Measurements from ENCODE around the gene CHST6.

DNA sequence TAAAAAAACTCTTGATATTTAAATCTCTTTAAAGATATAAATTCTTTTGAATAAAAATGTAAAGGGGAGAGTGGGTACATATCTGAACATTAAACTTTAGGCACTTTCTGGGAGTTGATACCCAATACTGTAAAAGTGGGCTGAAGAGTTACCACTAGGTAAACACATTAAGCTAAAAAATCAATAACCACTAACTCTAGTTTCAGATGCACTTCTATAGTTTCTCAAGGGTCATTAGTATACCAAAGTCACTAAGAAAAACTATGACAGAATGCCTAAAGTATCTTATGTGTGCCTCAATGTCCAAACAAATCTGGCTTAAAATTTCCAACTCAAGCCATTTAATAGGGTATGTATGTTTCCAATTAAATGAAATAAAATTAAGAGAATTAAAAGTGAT lies 48.8 kb downstream of the CHST6 start:
- TF ChIP-seq, protein P1, sequence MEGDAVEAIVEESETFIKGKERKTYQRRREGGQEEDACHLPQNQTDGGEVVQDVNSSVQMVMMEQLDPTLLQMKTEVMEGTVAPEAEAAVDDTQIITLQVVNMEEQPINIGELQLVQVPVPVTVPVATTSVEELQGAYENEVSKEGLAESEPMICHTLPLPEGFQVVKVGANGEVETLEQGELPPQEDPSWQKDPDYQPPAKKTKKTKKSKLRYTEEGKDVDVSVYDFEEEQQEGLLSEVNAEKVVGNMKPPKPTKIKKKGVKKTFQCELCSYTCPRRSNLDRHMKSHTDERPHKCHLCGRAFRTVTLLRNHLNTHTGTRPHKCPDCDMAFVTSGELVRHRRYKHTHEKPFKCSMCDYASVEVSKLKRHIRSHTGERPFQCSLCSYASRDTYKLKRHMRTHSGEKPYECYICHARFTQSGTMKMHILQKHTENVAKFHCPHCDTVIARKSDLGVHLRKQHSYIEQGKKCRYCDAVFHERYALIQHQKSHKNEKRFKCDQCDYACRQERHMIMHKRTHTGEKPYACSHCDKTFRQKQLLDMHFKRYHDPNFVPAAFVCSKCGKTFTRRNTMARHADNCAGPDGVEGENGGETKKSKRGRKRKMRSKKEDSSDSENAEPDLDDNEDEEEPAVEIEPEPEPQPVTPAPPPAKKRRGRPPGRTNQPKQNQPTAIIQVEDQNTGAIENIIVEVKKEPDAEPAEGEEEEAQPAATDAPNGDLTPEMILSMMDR (conservative IDR thresholded peaks at IDR 0.05): no peak
- TF ChIP-seq ZFX (IDR thresholded peaks at IDR 0.05): no peak

All from C4-2B (cell line).